Measurements from ENCODE around the gene PDXK. TPM values are rescaled to one million over a fixed set of nuclear protein-coding genes. Genes with fewer than 3 reads are reported as not detected.

Gene PDXK
- total and polyA plus RNA-seq, 9 of the 15 experiments (the other 6 are each of a cell fraction or from before 2014, with no cell fraction given) = 5.6 to 162 (median 76.5) TPM

GRCh38 chr21:43766734-43767497 lies 48.0 kb downstream of the PDXK start (continued):
- TF ChIP-seq SMARCB1 (IDR thresholded peaks at IDR 0.05; ENCODE audit: insufficient read length, low read depth) = no peak
- TF ChIP-seq U2AF2 (optimal IDR thresholded peaks at IDR 0.05; ENCODE audit: low read depth, low read length) = no peak
- TF ChIP-seq ZBTB43 (CRISPR knock-in tag; IDR thresholded peaks at IDR 0.05) = peak; percentile 21; the same call in 1 of the 2 replicates
- no peak for TF ChIP-seq TCF7 (IDR thresholded peaks at IDR 0.05; ENCODE audit: borderline replicate concordance)
- TF ChIP-seq ZNF354B (CRISPR knock-in tag; IDR thresholded peaks at IDR 0.05) = no peak
- TF ChIP-seq C11orf30 (IDR thresholded peaks at IDR 0.05; ENCODE audit: low read depth) = no peak
- TF ChIP-seq JUN (IDR thresholded peaks at IDR 0.05; ENCODE audit: borderline replicate concordance, low read depth, low read length) = no peak
- no peak for TF ChIP-seq JUN (CRISPR knock-in tag; IDR thresholded peaks at IDR 0.05; ENCODE audit: borderline replicate concordance)
- 0 out of 2 replicates have a peak, but pooled peaks have one; percentile 8 for TF ChIP-seq MTA2 (IDR thresholded peaks at IDR 0.05; ENCODE audit: low read depth)
- TF ChIP-seq ATF7 (IDR thresholded peaks at IDR 0.05) = no peak
- no peak for TF ChIP-seq MEIS2 (IDR thresholded peaks at IDR 0.05; ENCODE audit: partially characterized antibody)
- no peak for TF ChIP-seq ZNF696 (CRISPR knock-in tag; conservative IDR thresholded peaks at IDR 0.05)
- no peak for TF ChIP-seq ZNF586 (CRISPR knock-in tag; conservative IDR thresholded peaks at IDR 0.05)
- TF ChIP-seq PHF8 (IDR thresholded peaks at IDR 0.05; ENCODE audit: borderline replicate concordance, low read length) = no peak
- TF ChIP-seq ZC3H4 (CRISPR knock-in tag; IDR thresholded peaks at IDR 0.05; ENCODE audit: borderline replicate concordance) = no peak; the same call in 1 of the 2 replicates
- TF ChIP-seq, protein P1, sequence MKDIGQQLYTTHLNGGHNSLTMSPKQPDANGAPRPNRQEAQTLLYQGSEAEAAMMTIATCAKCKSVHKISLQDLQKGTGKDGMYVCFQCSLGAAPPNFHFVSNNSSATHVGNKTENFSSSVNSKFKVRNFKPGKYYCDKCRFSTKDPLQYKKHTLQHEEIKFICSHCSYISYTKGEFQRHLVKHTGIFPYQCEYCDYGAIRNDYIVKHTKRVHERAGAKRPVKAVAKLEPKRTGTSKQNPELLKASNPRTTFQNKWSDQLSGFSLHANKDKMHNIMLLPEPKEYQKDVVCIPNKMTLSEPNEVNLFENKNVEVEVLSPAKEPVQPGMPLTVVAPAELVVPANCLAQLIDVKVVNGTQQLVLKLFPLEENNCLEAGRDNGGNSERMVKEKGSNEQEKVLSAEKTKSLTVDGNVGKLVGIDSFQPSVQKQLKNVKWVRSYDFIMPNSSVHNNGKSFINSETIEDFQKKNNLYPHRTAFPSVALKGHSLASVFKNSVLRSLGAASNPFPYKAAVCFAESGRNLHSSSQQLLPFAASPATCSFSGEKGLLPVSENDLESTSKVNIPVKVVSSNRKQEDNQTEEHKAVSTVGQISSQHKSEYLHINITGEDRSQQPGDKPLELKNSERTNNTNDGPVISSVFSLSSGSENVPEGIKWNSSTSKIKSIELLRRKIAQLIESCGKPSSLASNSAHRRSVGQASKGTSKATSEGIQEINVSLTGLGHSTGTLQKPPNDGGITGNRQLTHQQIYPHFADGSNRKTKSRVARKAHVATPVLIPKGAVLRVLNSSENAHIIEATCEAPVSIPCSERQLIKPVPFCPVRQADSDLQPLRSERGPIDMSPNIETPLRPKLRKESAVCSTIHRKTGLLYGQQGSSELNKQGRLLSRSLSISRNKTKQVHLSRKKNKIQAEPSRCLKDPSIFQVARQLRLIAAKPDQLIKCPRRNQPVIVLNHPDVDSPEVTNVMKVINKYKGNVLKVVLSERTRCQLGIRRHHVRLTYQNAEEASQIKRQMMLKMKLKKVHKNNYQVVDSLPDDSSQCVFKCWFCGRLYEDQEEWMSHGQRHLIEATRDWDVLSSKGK (CRISPR knock-in tag; IDR thresholded peaks at IDR 0.05) = no peak
- TF ChIP-seq RBFOX2 (IDR thresholded peaks at IDR 0.05; ENCODE audit: low read depth, low read length) = no peak
- TF ChIP-seq PHB (CRISPR knock-in tag; IDR thresholded peaks at IDR 0.05) = no peak
- TF ChIP-seq ZNF830 (CRISPR knock-in tag; IDR thresholded peaks at IDR 0.05) = no peak
- no peak for TF ChIP-seq ZNF445 (CRISPR knock-in tag; IDR thresholded peaks at IDR 0.05; ENCODE audit: low read depth)
- TF ChIP-seq CREB3 (tag; conservative IDR thresholded peaks at IDR 0.05; ENCODE audit: low read depth) = no peak
- no peak for TF ChIP-seq ZNF57 (CRISPR knock-in tag; IDR thresholded peaks at IDR 0.05)
- TF ChIP-seq PCBP1 (IDR thresholded peaks at IDR 0.05; ENCODE audit: low read depth, low read length, poor library complexity, severe bottlenecking) = peak; percentile 2
- TF ChIP-seq ETV5 (CRISPR knock-in tag; IDR thresholded peaks at IDR 0.05; ENCODE audit: low read depth) = no peak

All from K562 (cell line).